ENCODE measurements around the gene STX3. TPM values are rescaled to one million over a fixed set of nuclear protein-coding genes. Genes with fewer than 3 reads are reported as not detected.

STX3 gene
- total RNA-seq, 4 donors from 2014 or later = 36.5 to 46.4 (median 41.6) TPM

GRCh38 chr11:59839615-59840014 lies 84.4 kb downstream of the STX3 start:
- Histone ChIP-seq H3K27ac (no peak overlapping the region), H3K36me3 (no peaks in the 10 kb centered on the region), H3K9me3 (no peaks in the 10 kb centered on the region), H3K4me3 (replicated peaks in 1 of 3) (no peak overlapping the region), H3K4me1 (no peaks in the 10 kb centered on the region), H3K27me3 (no peaks in the 10 kb centered on the region)
- no peak for TF ChIP-seq CTCF (IDR thresholded peaks at IDR 0.05)
- TF ChIP-seq POLR2A (IDR thresholded peaks at IDR 0.05) = no peak
- no peak for DNase-seq
- intact Hi-C loops (cut with DNase I) = no loop called here

GRCh38 chr11:59841514-59841913 lies 86.3 kb downstream of the STX3 start:
- Histone ChIP-seq H3K9me3 (no peaks in the 10 kb centered on the region), H3K4me3 (replicated peaks in 1 of 3) (no peak overlapping the region), H3K4me1 (no peaks in the 10 kb centered on the region), H3K36me3 (no peaks in the 10 kb centered on the region), H3K27ac (no peak overlapping the region), H3K27me3 (no peaks in the 10 kb centered on the region)
- 80 to 89% methylated on average over 2 of the region's 2 CpGs for WGBS, 2 donors
- intact Hi-C loops (cut with DNase I) = no loop called here
- DNase-seq = no peak
- TF ChIP-seq CTCF (IDR thresholded peaks at IDR 0.05) (no peak), POLR2A (IDR thresholded peaks at IDR 0.05) (no peak)

GRCh38 chr11:59842316-59842715 lies 87.1 kb downstream of the STX3 start:
- no peaks in the 10 kb centered on the region for H3K36me3 ChIP-seq
- WGBS, 2 donors = 78 to 80% methylated on average over 12 of the region's 12 CpGs
- intact Hi-C loops (cut with DNase I) = no loop called here
- no peak overlapping the region for H3K27ac ChIP-seq
- H3K27me3 ChIP-seq = no peaks in the 10 kb centered on the region
- no peak overlapping the region for H3K4me3 ChIP-seq (replicated peaks in 1 of 3)
- H3K9me3 ChIP-seq = no peaks in the 10 kb centered on the region
- TF ChIP-seq CTCF (IDR thresholded peaks at IDR 0.05) (no peak), POLR2A (IDR thresholded peaks at IDR 0.05) (no peak)
- no peak for DNase-seq
- H3K4me1 ChIP-seq = no peaks in the 10 kb centered on the region

- TF ChIP-seq POLR2A (IDR thresholded peaks at IDR 0.05) = no peak
- no peak for TF ChIP-seq CTCF (IDR thresholded peaks at IDR 0.05)
- 79 to 80% methylated on average over 4 of the region's 4 CpGs for WGBS, 2 donors
- intact Hi-C loops (cut with DNase I) = no loop called here
- Histone ChIP-seq H3K27me3 (no peaks in the 10 kb centered on the region), H3K36me3 (no peaks in the 10 kb centered on the region), H3K4me1 (no peaks in the 10 kb centered on the region), H3K9me3 (no peaks in the 10 kb centered on the region), H3K4me3 (replicated peaks in 1 of 3) (no peak within 1 kb of the TSS), H3K27ac (no peak within 1 kb of the TSS)
- no peak for DNase-seq
Measured at GRCh38 chr11:59845399-59845798, 90.2 kb downstream of the STX3 start, which contains the start of gene CBLIF. Gene CBLIF, minus strand, starts transcription at chr11:59845499. Its CDS starts 46 bp downstream, at chr11:59845453.

- Histone ChIP-seq H3K9me3 (no peaks in the 10 kb centered on the region), H3K36me3 (no peaks in the 10 kb centered on the region), H3K27ac (no peak overlapping the region), H3K4me1 (no peaks in the 10 kb centered on the region), H3K4me3 (replicated peaks in 1 of 3) (no peak overlapping the region), H3K27me3 (no peaks in the 10 kb centered on the region)
- TF ChIP-seq POLR2A (IDR thresholded peaks at IDR 0.05) = no peak
- TF ChIP-seq CTCF (IDR thresholded peaks at IDR 0.05) = no peak
- no peak for DNase-seq
- intact Hi-C loops (cut with DNase I) = no loop called here
- WGBS, 2 donors = 73 to 75% methylated on average over 5 of the region's 5 CpGs
Measured at GRCh38 chr11:59846556-59846955, 91.4 kb downstream of the STX3 start.
